ENCODE data around the gene TTF2. TPM values are rescaled to one million over a fixed set of nuclear protein-coding genes. Genes with fewer than 3 reads are reported as not detected.
A peak's percentile ranks its signal among the peaks of the same experiment; 100 is the strongest.
"Not testable (repeated sequence)": the region's sequence is repeated elsewhere in the genome, so short reads cannot be mapped to it uniquely, and the experiment has no call there.

The TTF2 gene
- total and polyA plus RNA-seq, 9 donors, result 7.5 to 15.3 (median 11.0) TPM

GRCh38 chr1:117143172-117143571 is 83.0 kb downstream of the TTF2 start:
- no peaks in the 10 kb centered on the region for H3K27me3 ChIP-seq (ENCODE audit: control insufficient read depth, insufficient read depth, low read length)
- no peaks in the 10 kb centered on the region for H3K9me3 ChIP-seq (replicated peaks; ENCODE audit: control insufficient read depth, low read depth, low read length)
- no peak for DNase-seq
- no peaks in the 10 kb centered on the region for H3K36me3 ChIP-seq (ENCODE audit: control insufficient read depth, insufficient read depth, low read length)
- H3K4me1 ChIP-seq (ENCODE audit: control insufficient read depth, insufficient read depth, low read length), result peaks cover 12% of the 10 kb centered on the region
- no peak overlapping the region for H3K4me3 ChIP-seq (ENCODE audit: low read length)
- no peak overlapping the region for H3K27ac ChIP-seq (ENCODE audit: low read length)

DNA sequence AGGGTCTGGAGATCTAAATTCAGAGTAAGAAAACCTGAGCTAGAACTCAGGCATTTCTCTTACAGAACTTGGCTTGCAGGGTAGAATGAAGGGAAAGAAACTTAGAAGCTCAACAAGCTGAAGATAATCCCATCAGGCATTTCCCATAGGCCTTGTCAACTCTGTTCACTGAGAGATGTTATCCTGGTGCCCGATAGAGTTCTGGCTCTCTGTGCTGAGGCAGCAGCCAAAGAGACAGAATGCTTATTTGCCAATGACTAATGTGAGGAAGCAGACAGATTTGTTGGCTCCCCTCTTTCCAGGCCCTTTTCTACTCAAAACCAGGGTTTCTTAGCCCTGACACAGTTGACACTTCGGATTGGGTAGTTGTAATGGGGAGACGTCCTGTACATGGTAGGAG is 83.7 kb downstream of the TTF2 start:
- no peaks in the 10 kb centered on the region for H3K27me3 ChIP-seq (ENCODE audit: control insufficient read depth, insufficient read depth, low read length)
- WGBS (ENCODE audit: insufficient coverage), result 80% methylated on average over 1 of the region's 3 CpGs
- H3K4me3 ChIP-seq (ENCODE audit: low read length), result no peak overlapping the region
- peaks cover 14% of the 10 kb centered on the region for H3K4me1 ChIP-seq (ENCODE audit: control insufficient read depth, insufficient read depth, low read length)
- no peak for DNase-seq
- no peaks in the 10 kb centered on the region for H3K9me3 ChIP-seq (replicated peaks; ENCODE audit: control insufficient read depth, low read depth, low read length)
- no peak overlapping the region for H3K27ac ChIP-seq (ENCODE audit: low read length)
- no peaks in the 10 kb centered on the region for H3K36me3 ChIP-seq (ENCODE audit: control insufficient read depth, insufficient read depth, low read length)

GRCh38 chr1:117146072-117146471 is 85.9 kb downstream of the TTF2 start:
- Histone ChIP-seq H3K27me3 (ENCODE audit: control insufficient read depth, insufficient read depth, low read length) (no peaks in the 10 kb centered on the region), H3K27ac (ENCODE audit: low read length) (no peak overlapping the region), H3K36me3 (ENCODE audit: control insufficient read depth, insufficient read depth, low read length) (no peaks in the 10 kb centered on the region), H3K4me3 (ENCODE audit: low read length) (no peak overlapping the region), H3K9me3 (replicated peaks; ENCODE audit: control insufficient read depth, low read depth, low read length) (no peaks in the 10 kb centered on the region), H3K4me1 (ENCODE audit: control insufficient read depth, insufficient read depth, low read length) (peaks cover 14% of the 10 kb centered on the region)
- no peak for DNase-seq
- no CpG with 5 or more reads among the region's 2 CpGs for WGBS (ENCODE audit: insufficient coverage)

GRCh38 chr1:117146575-117147340 is 86.6 kb downstream of the TTF2 start:
- Histone ChIP-seq H3K4me3 (ENCODE audit: low read length) (no peak overlapping the region), H3K36me3 (ENCODE audit: control insufficient read depth, insufficient read depth, low read length) (no peaks in the 10 kb centered on the region), H3K27ac (ENCODE audit: low read length) (peak overlapping the region; percentile 49), H3K27me3 (ENCODE audit: control insufficient read depth, insufficient read depth, low read length) (no peaks in the 10 kb centered on the region), H3K9me3 (replicated peaks; ENCODE audit: control insufficient read depth, low read depth, low read length) (no peaks in the 10 kb centered on the region), H3K4me1 (ENCODE audit: control insufficient read depth, insufficient read depth, low read length) (peaks cover 14% of the 10 kb centered on the region)
- WGBS (ENCODE audit: insufficient coverage), result 89% methylated on average over 6 of the region's 8 CpGs
- DNase-seq, result peak; percentile 30

- H3K9me3 ChIP-seq (replicated peaks; ENCODE audit: control insufficient read depth, low read depth, low read length), result no peaks in the 10 kb centered on the region
- H3K4me3 ChIP-seq (ENCODE audit: low read length), result no peak overlapping the region
- peak overlapping the region; percentile 51 for H3K27ac ChIP-seq (ENCODE audit: low read length)
- no peaks in the 10 kb centered on the region for H3K27me3 ChIP-seq (ENCODE audit: control insufficient read depth, insufficient read depth, low read length)
- 13% methylated on average over 1 of the region's 4 CpGs for WGBS (ENCODE audit: insufficient coverage)
- H3K4me1 ChIP-seq (ENCODE audit: control insufficient read depth, insufficient read depth, low read length), result peaks cover 14% of the 10 kb centered on the region
- no peak for DNase-seq
- H3K36me3 ChIP-seq (ENCODE audit: control insufficient read depth, insufficient read depth, low read length), result no peaks in the 10 kb centered on the region
Measured at GRCh38 chr1:117147341-117147831, 87.3 kb downstream of the TTF2 start.

- Histone ChIP-seq H3K4me3 (ENCODE audit: low read length) (no peak overlapping the region), H3K27ac (ENCODE audit: low read length) (peak overlapping the region; percentile 55)
Measured at GRCh38 chr1:117147856-117148588, 87.9 kb downstream of the TTF2 start.

GRCh38 chr1:117150316-117150715 is 90.2 kb downstream of the TTF2 start:
- no peak overlapping the region for H3K4me3 ChIP-seq (ENCODE audit: low read length)
- no peaks in the 10 kb centered on the region for H3K9me3 ChIP-seq (replicated peaks; ENCODE audit: control insufficient read depth, low read depth, low read length)
- no CpG with 5 or more reads among the region's 2 CpGs for WGBS (ENCODE audit: insufficient coverage)

More at GRCh38 chr1:117147856-117148588, 87.9 kb downstream of the TTF2 start:
- WGBS (ENCODE audit: insufficient coverage), result no CpG with 5 or more reads among the region's 5 CpGs
- Histone ChIP-seq H3K9me3 (replicated peaks; ENCODE audit: control insufficient read depth, low read depth, low read length) (no peaks in the 10 kb centered on the region), H3K27me3 (ENCODE audit: control insufficient read depth, insufficient read depth, low read length) (no peaks in the 10 kb centered on the region), H3K36me3 (ENCODE audit: control insufficient read depth, insufficient read depth, low read length) (no peaks in the 10 kb centered on the region), H3K4me1 (ENCODE audit: control insufficient read depth, insufficient read depth, low read length) (peaks cover 14% of the 10 kb centered on the region)
- DNase-seq, result no peak

DNA sequence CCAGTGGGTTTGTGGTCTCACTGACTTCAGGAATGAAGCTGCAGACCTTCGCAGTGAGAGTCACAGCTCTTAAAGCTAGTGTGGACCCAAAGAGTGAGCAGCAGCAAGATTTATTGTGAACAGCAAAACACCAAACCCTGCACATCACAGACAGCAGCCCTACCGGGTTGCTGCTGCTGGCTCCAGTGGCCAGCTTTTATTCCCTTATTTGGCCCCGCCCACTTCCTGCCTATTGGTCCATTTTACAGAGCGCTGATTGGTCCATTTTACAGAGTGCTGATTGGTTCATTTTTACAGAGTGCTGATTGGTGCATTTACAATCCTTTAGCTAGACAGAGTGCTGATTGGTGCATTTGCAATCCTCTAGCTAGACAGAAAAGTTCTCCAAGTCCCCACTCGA is 91.2 kb downstream of the TTF2 start:
- not testable (repeated sequence) for DNase-seq; H3K9me3 ChIP-seq (replicated peaks; ENCODE audit: control insufficient read depth, low read depth, low read length); H3K27me3 ChIP-seq (ENCODE audit: control insufficient read depth, insufficient read depth, low read length); H3K4me3 ChIP-seq (ENCODE audit: low read length); H3K36me3 ChIP-seq (ENCODE audit: control insufficient read depth, insufficient read depth, low read length); H3K27ac ChIP-seq (ENCODE audit: low read length)
- no CpG with 5 or more reads among the region's 5 CpGs for WGBS (ENCODE audit: insufficient coverage)
- peaks cover 14% of the 10 kb centered on the region for H3K4me1 ChIP-seq (ENCODE audit: control insufficient read depth, insufficient read depth, low read length)

More at GRCh38 chr1:117150316-117150715, 90.2 kb downstream of the TTF2 start:
- Histone ChIP-seq H3K4me1 (ENCODE audit: control insufficient read depth, insufficient read depth, low read length) (peaks cover 14% of the 10 kb centered on the region), H3K27ac (ENCODE audit: low read length) (no peak overlapping the region), H3K27me3 (ENCODE audit: control insufficient read depth, insufficient read depth, low read length) (no peaks in the 10 kb centered on the region), H3K36me3 (ENCODE audit: control insufficient read depth, insufficient read depth, low read length) (no peaks in the 10 kb centered on the region)
- DNase-seq, result no peak

Data from muscle of leg (tissue), 11 donors.